KOPT-K1 (cell line): Measurements from ENCODE around the gene SIK2.
"Not testable (repeated sequence)": the region's sequence is repeated elsewhere in the genome, so short reads cannot be mapped to it uniquely, and the experiment has no call there.

Experiments
- H3K27ac ChIP-seq: fragments of 200-600 bp; sonication (generic); 2 replicates; pipeline ENCODE4 v1.5.1; 2016; ENCODE audit warnings: antibody characterized with exemption, mild to moderate bottlenecking, low read depth, low read length; ENCODE audit not compliant: poor library complexity, severe bottlenecking
- H3K36me3 ChIP-seq: fragments of 200-600 bp; sonication (generic); 2 replicates; pipeline ENCODE4 v1.5.1; 2017; ENCODE audit warnings: antibody characterized with exemption, mild to moderate bottlenecking, low read length, moderate library complexity; ENCODE audit not compliant: insufficient read depth
- H3K9me3 ChIP-seq: fragments of 200-600 bp; sonication (generic); 2 replicates; pipeline ENCODE4 v1.5.1; 2017; ENCODE audit warnings: antibody characterized with exemption, low read length, mild to moderate bottlenecking; ENCODE audit not compliant: insufficient read depth, poor library complexity, severe bottlenecking

The SIK2 gene

DNA sequence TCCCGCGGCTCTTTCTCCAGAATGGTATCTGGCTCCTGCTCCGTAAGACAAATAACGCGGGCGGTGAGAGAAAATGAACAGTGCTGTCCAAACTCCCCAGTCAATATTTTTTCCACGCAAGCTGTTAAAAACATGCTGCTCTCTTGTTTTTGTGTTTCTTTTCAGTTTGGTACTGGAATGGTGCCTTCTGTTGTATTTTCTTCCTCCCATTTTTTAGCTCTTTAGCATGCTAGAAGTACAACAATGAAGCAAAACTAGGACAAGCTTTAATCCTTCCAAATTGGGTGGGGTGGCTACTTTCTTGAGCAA is 164.5 kb downstream of the SIK2 start:
- no peaks in the 10 kb centered on the region for H3K9me3 ChIP-seq
- peaks cover 30% of the 10 kb centered on the region for H3K36me3 ChIP-seq
- peak overlapping the region; percentile 74 for H3K27ac ChIP-seq

DNA sequence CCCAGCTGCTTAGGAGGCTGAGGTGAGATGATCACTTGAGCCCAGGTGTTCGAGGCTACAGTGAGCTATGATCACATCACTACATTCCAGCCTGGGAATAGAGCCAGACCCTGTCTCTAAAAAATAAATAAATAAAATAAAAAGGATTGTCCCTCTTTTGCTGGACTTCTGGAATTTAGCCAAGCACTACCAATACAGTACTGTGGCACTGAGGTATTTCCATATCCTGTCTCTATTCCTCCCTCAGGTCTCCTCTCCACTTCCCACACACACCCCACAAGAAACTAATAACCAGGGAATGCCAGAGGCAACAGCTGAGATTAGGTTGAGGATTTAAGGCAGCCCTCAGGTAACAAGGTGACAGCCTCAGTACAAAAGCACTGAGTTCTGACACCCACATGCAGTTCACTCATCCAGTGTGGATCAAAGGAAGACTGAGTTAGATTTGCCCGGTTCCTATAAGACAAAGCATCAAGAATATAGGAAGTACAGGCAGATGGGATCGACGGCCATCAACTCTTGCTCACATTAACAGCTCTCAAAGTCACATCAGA is 168.4 kb downstream of the SIK2 start:
- Histone ChIP-seq H3K9me3 (no peaks in the 10 kb centered on the region), H3K27ac (no peak overlapping the region), H3K36me3 (no peaks in the 10 kb centered on the region)

DNA sequence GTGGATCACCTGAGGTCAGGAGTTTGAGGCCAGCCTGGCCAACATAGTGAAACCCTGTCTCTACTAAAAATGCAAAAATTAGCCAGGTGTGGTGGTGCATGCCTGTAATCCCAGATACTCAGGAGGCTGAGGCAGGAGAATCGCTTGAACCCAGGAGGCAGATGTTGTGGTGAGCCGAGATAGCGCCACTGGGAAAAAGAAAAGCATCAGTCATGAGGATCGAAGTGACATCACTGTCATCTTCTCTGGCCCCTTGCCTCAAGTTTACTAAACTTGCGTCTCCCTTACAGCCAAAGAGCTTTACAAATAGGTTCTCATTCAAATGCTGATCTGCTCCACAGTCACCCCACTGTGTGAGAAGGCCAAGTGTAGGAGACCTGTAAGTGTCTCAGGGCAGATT is 169.0 kb downstream of the SIK2 start:
- H3K27ac ChIP-seq, H3K36me3 ChIP-seq, H3K9me3 ChIP-seq: not testable (repeated sequence)

DNA sequence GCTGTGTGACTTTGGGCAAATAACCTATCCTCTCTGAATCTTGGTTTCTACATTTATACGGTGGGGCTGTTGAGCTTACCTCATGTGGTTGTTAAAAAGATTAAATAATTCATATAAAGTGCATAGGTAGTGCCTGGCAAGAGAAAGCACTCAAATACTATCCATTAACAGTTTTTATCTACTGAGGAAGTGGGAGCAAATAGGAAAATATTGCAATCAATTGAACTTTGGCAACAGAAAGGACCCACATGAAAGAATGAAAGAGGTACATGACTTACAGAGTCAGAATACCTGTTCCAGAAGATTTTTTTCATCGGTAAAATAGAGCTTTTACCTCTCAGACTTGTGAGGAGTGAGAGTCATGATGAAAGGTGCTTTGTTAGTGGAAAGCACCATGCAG is 170.3 kb downstream of the SIK2 start:
- H3K27ac ChIP-seq: no peak overlapping the region
- no peaks in the 10 kb centered on the region for H3K36me3 ChIP-seq
- no peaks in the 10 kb centered on the region for H3K9me3 ChIP-seq

DNA sequence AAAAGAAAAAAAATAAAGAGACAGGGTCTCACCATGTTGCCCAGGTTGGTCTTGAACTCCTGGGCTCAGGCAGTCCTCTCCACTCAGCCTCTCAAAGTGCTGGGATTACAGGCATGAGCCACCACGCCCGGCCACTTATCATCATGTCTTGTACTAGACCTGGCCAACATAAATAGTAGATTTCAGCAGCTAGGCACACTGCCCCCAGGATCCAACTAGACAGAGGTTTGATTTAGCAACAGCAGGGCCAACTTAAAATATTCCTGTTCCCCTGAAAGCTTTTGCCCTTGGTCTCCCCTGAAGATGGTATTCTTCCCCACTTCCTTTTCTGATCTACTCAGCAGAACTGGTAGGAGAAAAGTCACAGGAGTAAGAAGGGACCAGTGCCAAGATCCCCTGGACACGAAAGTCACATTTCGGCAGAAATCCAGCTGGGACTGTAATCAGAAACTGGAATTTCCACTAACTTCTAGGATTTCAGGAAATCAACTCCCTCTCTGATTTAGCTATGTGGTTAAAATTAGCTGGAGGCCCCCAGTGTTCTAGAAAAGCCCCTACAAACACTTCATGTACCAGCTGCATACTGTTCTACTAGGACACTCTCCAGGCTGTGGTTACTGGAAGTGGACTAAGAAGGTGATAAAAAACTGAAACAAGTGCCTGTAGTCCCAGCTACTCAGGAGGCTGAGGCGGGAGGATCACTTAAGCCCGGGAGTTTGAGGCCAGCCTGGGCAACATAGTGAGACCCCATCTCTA is 172.9 kb downstream of the SIK2 start:
- Histone ChIP-seq H3K36me3 (no peaks in the 10 kb centered on the region), H3K9me3 (no peaks in the 10 kb centered on the region), H3K27ac (no peak overlapping the region)

DNA sequence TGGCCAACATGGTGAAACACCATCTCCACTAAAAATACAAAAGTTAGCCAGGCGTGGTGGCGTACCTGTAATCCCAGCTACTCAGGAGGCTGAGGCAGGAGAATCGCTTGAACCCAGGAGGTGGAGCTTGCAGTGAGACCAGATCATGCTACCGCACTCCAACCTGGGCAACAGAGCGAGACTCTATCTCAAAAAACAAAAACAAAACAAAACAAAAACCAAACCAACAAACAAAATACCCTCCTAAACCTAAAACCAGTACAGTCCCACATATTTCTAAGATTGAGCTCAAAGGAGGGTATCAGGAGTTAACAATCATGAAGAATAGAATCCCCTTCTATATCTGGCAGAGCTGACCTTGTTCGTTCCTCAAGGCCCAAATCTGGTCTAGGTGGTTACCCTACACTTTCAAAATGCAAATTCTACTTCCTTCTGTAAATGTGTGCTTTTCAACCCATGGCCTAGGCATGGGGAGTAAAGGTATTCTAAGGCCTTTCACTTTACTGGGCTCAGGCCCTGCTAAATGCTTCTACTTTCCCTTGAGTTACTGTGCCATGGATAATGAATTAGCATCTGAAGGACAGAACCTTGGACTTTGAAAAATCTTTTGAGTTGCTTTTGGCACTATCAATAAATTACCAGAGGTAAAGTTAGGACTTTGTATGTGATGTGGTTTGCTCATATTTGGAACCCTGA is 174.3 kb downstream of the SIK2 start:
- no peak overlapping the region for H3K27ac ChIP-seq
- no peaks in the 10 kb centered on the region for H3K36me3 ChIP-seq
- no peaks in the 10 kb centered on the region for H3K9me3 ChIP-seq

DNA sequence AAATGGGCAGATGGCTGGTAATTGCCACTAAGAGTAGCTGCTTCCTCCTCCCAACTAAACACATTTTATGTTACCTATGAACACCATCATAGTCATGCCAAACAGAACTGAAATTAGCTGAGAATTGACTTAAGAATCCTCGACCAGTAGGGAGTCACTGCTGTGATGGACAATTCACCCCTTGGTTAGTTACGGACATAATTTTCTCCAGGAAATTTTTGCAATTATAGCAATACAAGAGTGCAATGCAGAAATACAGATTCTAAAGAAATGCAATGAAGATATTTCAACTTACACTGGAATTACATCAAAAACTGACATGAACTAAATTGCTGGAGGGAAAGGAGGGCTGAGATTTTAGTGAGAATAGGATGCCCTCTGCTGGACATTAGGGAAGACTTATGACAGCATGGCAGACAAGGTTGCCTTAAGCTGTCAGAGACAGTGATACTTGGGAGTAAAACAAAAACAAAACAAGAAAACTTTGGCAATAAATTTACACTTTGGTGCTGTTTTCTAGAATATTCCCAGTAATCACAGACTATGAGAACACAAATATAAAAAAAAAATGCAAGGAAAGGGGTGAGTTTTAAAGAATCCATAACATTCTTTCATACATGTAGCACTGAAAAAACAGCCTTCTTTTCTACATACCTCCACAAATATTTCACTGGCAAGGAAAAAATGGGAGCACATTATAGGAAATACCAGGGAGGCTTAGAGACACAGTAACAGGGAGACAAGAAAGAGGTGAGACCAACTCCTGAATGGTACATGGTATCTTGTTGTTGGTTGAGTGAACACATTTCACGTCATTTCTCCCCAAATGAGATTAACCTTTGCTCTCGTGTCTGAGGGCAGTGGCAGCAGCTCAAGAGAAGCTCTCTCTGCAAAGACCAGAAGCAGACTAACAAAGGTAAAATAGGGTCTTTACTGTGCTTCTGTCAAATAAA is 175.1 kb downstream of the SIK2 start:
- Histone ChIP-seq H3K36me3 (0 out of 2 replicates have a peak, but pooled peaks cover 4% of the 10 kb centered on the region), H3K27ac (no peak overlapping the region), H3K9me3 (no peaks in the 10 kb centered on the region)

DNA sequence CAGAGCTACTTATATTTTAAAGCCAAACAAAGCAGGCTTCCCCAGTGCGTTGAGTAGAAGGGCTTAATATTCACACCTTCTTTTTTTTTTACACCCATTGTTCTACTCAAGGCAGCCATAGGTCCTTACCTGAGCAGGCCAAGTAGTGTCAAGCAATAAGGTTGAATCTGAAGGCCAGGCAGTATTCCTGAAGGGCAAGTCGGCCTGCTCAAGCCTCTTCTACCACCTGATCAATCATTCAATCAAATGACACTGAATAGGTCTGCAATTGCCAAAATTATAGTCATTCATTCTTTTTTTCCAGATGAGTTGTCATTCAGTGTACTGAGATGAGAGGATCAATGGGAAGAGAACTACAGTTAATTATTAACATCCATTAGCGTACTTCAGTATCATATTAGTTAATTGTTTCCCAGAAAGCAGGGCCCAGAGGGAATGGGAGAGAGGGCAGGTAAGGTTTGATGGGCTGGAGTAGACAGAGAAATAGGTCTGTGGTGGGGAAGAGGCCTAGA is 175.9 kb downstream of the SIK2 start:
- 0 out of 2 replicates have a peak, but pooled peaks cover 9% of the 10 kb centered on the region for H3K36me3 ChIP-seq
- H3K9me3 ChIP-seq: no peaks in the 10 kb centered on the region
- no peak overlapping the region for H3K27ac ChIP-seq

DNA sequence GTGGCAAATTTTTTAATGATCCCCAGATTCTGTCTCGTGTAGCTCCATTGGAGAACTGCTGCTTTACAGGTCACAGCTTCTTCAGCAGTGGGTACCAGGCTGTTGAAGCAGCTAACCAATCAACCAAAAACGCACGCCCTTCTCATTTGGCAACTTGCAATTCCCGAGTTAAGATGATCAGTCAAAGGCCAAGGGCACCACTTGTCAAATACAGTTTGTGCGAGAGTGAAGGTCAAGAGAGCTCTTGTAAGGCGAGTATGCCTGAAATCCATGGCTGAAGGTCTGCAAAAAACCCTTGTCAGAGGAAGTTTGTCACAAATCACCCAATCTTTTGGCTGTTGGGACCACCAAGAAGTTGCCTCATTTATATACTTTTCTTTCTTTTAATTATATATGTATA is 176.9 kb downstream of the SIK2 start:
- Histone ChIP-seq H3K36me3 (peaks cover 18% of the 10 kb centered on the region), H3K9me3 (no peaks in the 10 kb centered on the region), H3K27ac (no peak overlapping the region)
